ENCODE results near the gene TMEM207. TPM values are rescaled to one million over a fixed set of nuclear protein-coding genes. Genes with fewer than 3 reads are reported as not detected.
"Not testable (repeated sequence)": the region's sequence is repeated elsewhere in the genome, so short reads cannot be mapped to it uniquely, and the experiment has no call there.

TMEM207 gene
- total RNA-seq, 3 donors from 2014 or later (not counting 1 experiment from before 2014, with no cell fraction given), result not detected

GRCh38 chr3:190486533-190486864 is 36.8 kb upstream of the TMEM207 start:
- no peak for DNase-seq
- no peak overlapping the region for H3K4me3 Mint-ChIP-seq
- Histone ChIP-seq H3K9me3 (ENCODE audit: control insufficient read depth, insufficient read depth, low read length) (no peaks in the 10 kb centered on the region), H3K4me1 (ENCODE audit: control insufficient read depth, insufficient read depth, low read length) (no peaks in the 10 kb centered on the region), H3K4me3 (ENCODE audit: low read length) (no peak overlapping the region), H3K27ac (ENCODE audit: low read length) (no peak overlapping the region), H3K36me3 (ENCODE audit: control insufficient read depth, insufficient read depth, low read length) (no peaks in the 10 kb centered on the region), H3K27me3 (ENCODE audit: control insufficient read depth, insufficient read depth, low read length) (no peaks in the 10 kb centered on the region)
- intact Hi-C loops (cut with micrococcal nuclease), result no loop called here
- no peak for TF ChIP-seq CTCF (IDR thresholded peaks at IDR 0.05)
- no peak for ATAC-seq
- no peaks in the 10 kb centered on the region for H3K4me1 Mint-ChIP-seq
- H3K27ac Mint-ChIP-seq, result no peak overlapping the region
- no peaks in the 10 kb centered on the region for H3K9me3 Mint-ChIP-seq
- no peaks in the 10 kb centered on the region for H3K36me3 Mint-ChIP-seq
- WGBS (ENCODE audit: insufficient coverage), result no CpG with 5 or more reads among the region's 1 CpG
- peaks cover 13 to 30% of the 10 kb centered on the region in 2 donors for H3K27me3 Mint-ChIP-seq (ENCODE audit: low read depth in 2 of 2)

- 16% methylated on average over 6 of the region's 6 CpGs for WGBS (ENCODE audit: insufficient coverage)
- H3K36me3 ChIP-seq (ENCODE audit: control insufficient read depth, insufficient read depth, low read length), result no peaks in the 10 kb centered on the region
- peaks cover 13 to 25% of the 10 kb centered on the region in 2 donors for H3K27me3 Mint-ChIP-seq (ENCODE audit: low read depth in 2 of 2)
- no peak overlapping the region for H3K27ac Mint-ChIP-seq
- no peaks in the 10 kb centered on the region for H3K9me3 ChIP-seq (ENCODE audit: control insufficient read depth, insufficient read depth, low read length)
- H3K4me1 ChIP-seq (ENCODE audit: control insufficient read depth, insufficient read depth, low read length), result no peaks in the 10 kb centered on the region
- no peaks in the 10 kb centered on the region for H3K9me3 Mint-ChIP-seq
- intact Hi-C loops (cut with micrococcal nuclease), result no loop called here
- no peaks in the 10 kb centered on the region for H3K4me1 Mint-ChIP-seq
- H3K4me3 ChIP-seq (ENCODE audit: low read length), result no peak overlapping the region
- TF ChIP-seq CTCF (IDR thresholded peaks at IDR 0.05), result no peak
- no peak for DNase-seq
- H3K27ac ChIP-seq (ENCODE audit: low read length), result no peak overlapping the region
- ATAC-seq, result no peak
- H3K4me3 Mint-ChIP-seq, result no peak overlapping the region
- no peaks in the 10 kb centered on the region for H3K36me3 Mint-ChIP-seq
- H3K27me3 ChIP-seq (ENCODE audit: control insufficient read depth, insufficient read depth, low read length), result no peaks in the 10 kb centered on the region
These were observed 36.3 kb upstream of the TMEM207 start for GRCh38 chr3:190485830-190486532.

- Histone ChIP-seq H3K4me3 (ENCODE audit: low read length) (no peak overlapping the region), H3K27me3 (ENCODE audit: control insufficient read depth, insufficient read depth, low read length) (no peaks in the 10 kb centered on the region), H3K4me1 (ENCODE audit: control insufficient read depth, insufficient read depth, low read length) (no peaks in the 10 kb centered on the region), H3K27ac (ENCODE audit: low read length) (no peak overlapping the region), H3K9me3 (ENCODE audit: control insufficient read depth, insufficient read depth, low read length) (no peaks in the 10 kb centered on the region), H3K36me3 (ENCODE audit: control insufficient read depth, insufficient read depth, low read length) (no peaks in the 10 kb centered on the region)
- H3K27me3 Mint-ChIP-seq (ENCODE audit: low read depth in 2 of 2), result peaks cover 0 to 3% of the 10 kb centered on the region in 2 donors
- DNase-seq (no peak), ATAC-seq (no peak)
- no peak for TF ChIP-seq CTCF (IDR thresholded peaks at IDR 0.05)
- no peaks in the 10 kb centered on the region for H3K9me3 Mint-ChIP-seq
- 100% methylated on average over 2 of the region's 2 CpGs for WGBS (ENCODE audit: insufficient coverage)
- H3K36me3 Mint-ChIP-seq, result no peaks in the 10 kb centered on the region
- H3K4me1 Mint-ChIP-seq, result no peaks in the 10 kb centered on the region
- H3K4me3 Mint-ChIP-seq, result no peak overlapping the region
- intact Hi-C loops (cut with micrococcal nuclease), result no loop called here
- no peak overlapping the region for H3K27ac Mint-ChIP-seq
These were observed 32.1 kb upstream of the TMEM207 start for GRCh38 chr3:190481779-190482178.

GRCh38 chr3:190473261-190473660 is 23.6 kb upstream of the TMEM207 start:
- H3K27ac Mint-ChIP-seq; H3K9me3 Mint-ChIP-seq; H3K4me3 Mint-ChIP-seq; H3K27me3 Mint-ChIP-seq (ENCODE audit: low read depth in 2 of 2); DNase-seq; H3K36me3 ChIP-seq (ENCODE audit: control insufficient read depth, insufficient read depth, low read length); ATAC-seq; H3K27ac ChIP-seq (ENCODE audit: low read length); H3K36me3 Mint-ChIP-seq; H3K4me1 Mint-ChIP-seq; H3K9me3 ChIP-seq (ENCODE audit: control insufficient read depth, insufficient read depth, low read length); H3K27me3 ChIP-seq (ENCODE audit: control insufficient read depth, insufficient read depth, low read length); H3K4me3 ChIP-seq (ENCODE audit: low read length); intact Hi-C loops (cut with micrococcal nuclease); H3K4me1 ChIP-seq (ENCODE audit: control insufficient read depth, insufficient read depth, low read length): not testable (repeated sequence)
- 95% methylated on average over 17 of the region's 25 CpGs for whole genome bisulfite sequencing (ENCODE audit: insufficient coverage)
